K562 (cell line): ENCODE measurements around the gene SDR39U1. TPM values are rescaled to one million over a fixed set of nuclear protein-coding genes. Genes with fewer than 3 reads are reported as not detected.

ENCODE experiments used
- ATAC-seq: fragments of 200-7000 bp; cut with Tn5 transposase; 3 replicates; pipeline ENCODE4 v1.9.1; 2020; ENCODE audit warnings: moderate library complexity
- BruUV-seq: library from RNA; stranded (reverse); fragments of 400-500 nt; replicated peaks from 2 replicates; lab custom pipeline; 2021; lab: Mats Ljungman, UMichigan
- CTCF ChIA-PET: fragments of 300-600 bp; formaldehyde crosslinking; extraction: SDS; loops from one replicate; lab custom pipeline; 2021; ENCODE audit warnings: low intra/inter-chr PET ratio; lab: Yijun Ruan, JAX
- POLR2A ChIA-PET: fragments of 300-600, 350-650 bp; sonication (Branson Sonifier 250); formaldehyde crosslinking; extraction: SDS; loops from one replicate; lab custom pipeline; 2021; ENCODE audit warnings: antibody characterized with exemption, inconsistent platforms; lab: Yijun Ruan, JAX
- DNase-seq, 4 experiments: peaks; one replicate each; pipeline versions ENCODE4 v3.0.0 to v3.0.0-alpha.2; 2011 to 2018; ENCODE audit warnings: low spot score in 3 of 4, mixed read lengths in 3 of 4; ENCODE audit errors: extremely low read depth in 1 of 4
- FAIRE-seq: peaks from 2 replicates; lab custom pipeline; 2011; peaks lifted over from hg19 to GRCh38; lab: Jason Lieb, UNC
- H2AFZ ChIP-seq: 2 replicates; pipeline ENCODE4 v1.6.0; 2011; ENCODE audit warnings: low read depth, low read length, control low read depth, inconsistent platforms
- H3K27ac ChIP-seq: fragments of 200-600 bp; 3 replicates; pipeline ENCODE4 v1.8.0; 2011; ENCODE audit warnings: low read depth, mild to moderate bottlenecking, control low read depth, inconsistent platforms, low read length, moderate library complexity, mixed read lengths; ENCODE audit errors: extremely low read depth
- H3K27me3 ChIP-seq, 2 experiments: fragments of 300-600 bp in 1 of 2; 2 replicates in 1 of 2; 3 replicates in 1 of 2; pipeline versions ENCODE4 v1.6.0 to v1.8.0; 2011; ENCODE audit warnings: inconsistent platforms in 2 of 2, low read length in 2 of 2, mild to moderate bottlenecking in 1 of 2, mixed read lengths in 1 of 2, moderate library complexity in 1 of 2; ENCODE audit not compliant: control insufficient read depth in 2 of 2, insufficient read depth in 2 of 2
- H3K36me3 ChIP-seq: fragments of 300-600 bp; 3 replicates; pipeline ENCODE4 v1.8.0; 2011; ENCODE audit warnings: mild to moderate bottlenecking, low read length, inconsistent platforms; ENCODE audit not compliant: control insufficient read depth, insufficient read depth
- H3K4me1 ChIP-seq, 2 experiments: fragments of 200-600 bp in 1 of 2; replicated peaks in 1 of 2; 2 replicates in 1 of 2; 3 replicates in 1 of 2; pipeline versions ENCODE4 v1.5.1 to v1.8.0; 2011; ENCODE audit warnings: inconsistent platforms in 2 of 2, low read length in 2 of 2, mild to moderate bottlenecking in 1 of 2, mixed read lengths in 1 of 2, moderate library complexity in 1 of 2; ENCODE audit not compliant: control insufficient read depth in 2 of 2, insufficient read depth in 2 of 2
- H3K4me2 ChIP-seq: 2 replicates; pipeline ENCODE4 v1.6.1; 2011; ENCODE audit warnings: low read length, control low read depth, inconsistent platforms, mixed read lengths; ENCODE audit not compliant: insufficient read depth
- H3K4me3 ChIP-seq: fragments of 200-600 bp; sonication (generic), shearing (Covaris generic); 2 replicates; pipeline ENCODE4 v1.5.1; 2016; ENCODE audit warnings: control low read depth, inconsistent platforms
- H3K79me2 ChIP-seq: fragments of 200-600 bp; 3 replicates; pipeline ENCODE4 v1.8.0; 2011; ENCODE audit warnings: low read length, inconsistent platforms; ENCODE audit not compliant: control insufficient read depth, insufficient read depth
- H3K9ac ChIP-seq, 2 experiments: 2 replicates each; pipeline versions ENCODE4 v1.6.0 to v1.6.1; 2011; ENCODE audit warnings: low read depth in 2 of 2, low read length in 2 of 2, control low read depth in 1 of 2, inconsistent platforms in 1 of 2, mild to moderate bottlenecking in 1 of 2, mixed read lengths in 1 of 2; ENCODE audit not compliant: insufficient read depth in 1 of 2
- H3K9me1 ChIP-seq: one replicate; pipeline ENCODE4 v1.6.0; 2011; ENCODE audit warnings: inconsistent platforms, mild to moderate bottlenecking, low read length, moderate library complexity; ENCODE audit not compliant: control insufficient read depth, insufficient read depth
- H3K9me3 ChIP-seq: replicated peaks from 2 replicates; pipeline ENCODE4 v1.5.1; 2011; ENCODE audit warnings: low read depth, low read length, inconsistent platforms; ENCODE audit not compliant: control insufficient read depth, insufficient read depth
- H4K20me1 ChIP-seq: replicated peaks from 2 replicates; pipeline ENCODE4 v1.6.1; 2011; ENCODE audit warnings: low read length, inconsistent platforms, mixed read lengths; ENCODE audit not compliant: control insufficient read depth, insufficient read depth
- CBX5 ChIP-seq: IDR thresholded peaks from 2 replicates; pipeline ENCODE4 v1.6.1; 2014; ENCODE audit warnings: low read depth, borderline replicate concordance
- CHD1 ChIP-seq: fragments of 200-600 bp; sonication (generic); IDR thresholded peaks from one replicate; pipeline ENCODE4 v1.6.1; 2012; ENCODE audit warnings: mild to moderate bottlenecking, moderate library complexity, low read length, inconsistent platforms
- E2F4 ChIP-seq: sonication (generic); formaldehyde crosslinking; IDR thresholded peaks from 2 replicates; pipeline ENCODE4 v1.8.0; 2022; ENCODE audit warnings: mild to moderate bottlenecking, low read depth, missing genetic modification reagents
- HOMEZ ChIP-seq: fragments of 250-450 bp; sonication (Bioruptor Pico); IDR thresholded peaks from 2 replicates; pipeline ENCODE4 v1.4.0; 2020; ENCODE audit warnings: mild to moderate bottlenecking, moderate library complexity
- JUN ChIP-seq, 2 experiments: sonication (generic) in 1 of 2; formaldehyde crosslinking in 1 of 2; IDR thresholded peaks; 2 replicates each; pipeline versions ENCODE4 v1.6.1 to v1.8.0; 2012 to 2022; ENCODE audit warnings: borderline replicate concordance in 2 of 2, mild to moderate bottlenecking in 2 of 2, improper control_type of control experiment in 1 of 2, low read depth in 1 of 2, low read length in 1 of 2, missing genetic modification reagents in 1 of 2
- TAF9B ChIP-seq: fragments of 450-650 bp; IDR thresholded peaks from 2 replicates; pipeline ENCODE4 v1.6.1; 2018; ENCODE audit warnings: mild to moderate bottlenecking; ENCODE audit not compliant: partially characterized antibody
- ZNF217 ChIP-seq: sonication (generic); formaldehyde crosslinking; IDR thresholded peaks from 2 replicates; pipeline ENCODE4 v1.8.0; 2022; ENCODE audit warnings: mild to moderate bottlenecking, missing genetic modification reagents
- ZNF277 ChIP-seq: fragments of 250-450 bp; sonication (Bioruptor Pico); IDR thresholded peaks from 2 replicates; pipeline ENCODE4 v1.8.0; 2022; ENCODE audit warnings: inconsistent platforms, mild to moderate bottlenecking, moderate library complexity, borderline replicate concordance
- ZNF764 ChIP-seq: fragments of 250-450 bp; sonication (Bioruptor Pico); IDR thresholded peaks from 2 replicates; pipeline ENCODE4 v1.4.0; 2020; ENCODE audit warnings: low read depth, mild to moderate bottlenecking, moderate library complexity
- ZNF780A ChIP-seq: fragments of 250-450 bp; sonication (Bioruptor Pico); IDR thresholded peaks from 2 replicates; pipeline ENCODE4 v1.5.0; 2021; ENCODE audit warnings: mild to moderate bottlenecking
- WGBS: fragments of 100-300 bp; shearing (Covaris generic); methylation state at CpG from one replicate; pipeline ENCODE4 v1.1.6; 2016; ENCODE audit warnings: low coverage, mixed read lengths; ENCODE audit not compliant: insufficient coverage; ENCODE audit errors: missing lambda C conversion rate; 5-methylcytosine and 5-hydroxymethylcytosine counted together
- in situ Hi-C: fragments of 300-500 bp; cut with MboI; formaldehyde crosslinking; loops from 4 replicates; pipeline ENCODE4 v1.15.0; 2018; ENCODE audit warnings: inconsistent platforms, mixed read lengths
- intact Hi-C: fragments of 100-400 bp; cut with micrococcal nuclease; formaldehyde crosslinking; loops from 2 replicates; pipeline ENCODE4 v1.14.2; 2022
- polyA plus RNA-seq, 8 experiments: library from polyadenylated mRNA; depleted of rRNA in 4 of 8; stranded (reverse) in 5 of 8; unstranded in 3 of 8; fragments of >200 nt; fragmentation: Nextera tagmentation in 2 of 8; fragmentation: Illumina TruSeq in 1 of 8; extraction: Ambion mirVana in 2 of 8; extraction: Trizol in 1 of 8; gene quantifications; 2 replicates each; pipeline versions ENCODE4 v1.2.1 to v1.2.3, GENCODE V29; 2011 to 2014; ENCODE audit warnings: inconsistent platforms in 1 of 8, missing spikeins in 1 of 8
- total RNA-seq, 7 experiments: library from RNA; depleted of rRNA in 6 of 7; stranded (reverse); fragments of >200 nt in 6 of 7; fragmentation: Illumina TruSeq in 2 of 7; extraction: Trizol in 2 of 7; gene quantifications; 2 replicates each; pipeline versions ENCODE4 v1.2.1 to v1.2.3, GENCODE V29; 2011 to 2021; ENCODE audit warnings: low replicate concordance in 1 of 7

Gene SDR39U1
- total and polyA plus RNA-seq, 9 of the 15 experiments (the other 6 are each of a cell fraction or from before 2014, with no cell fraction given): 10.4 to 56.1 (median 19.8) TPM

GRCh38 chr14:24418492-24418873 lies 24.1 kb downstream of the SDR39U1 start (continued):
- no peak for TF ChIP-seq ZNF277 (CRISPR knock-in tag)
- no peak for TF ChIP-seq ZNF217 (CRISPR knock-in tag)

GRCh38 chr14:24417832-24418491 lies 24.6 kb downstream of the SDR39U1 start:
- no TSS peak for BruUV-seq
- no peaks in the 10 kb centered on the region for H3K9me3 ChIP-seq
- CTCF ChIA-PET: no interaction called here

More at GRCh38 chr14:24417832-24418491, 24.6 kb downstream of the SDR39U1 start:
- H3K36me3 ChIP-seq: no peaks in the 10 kb centered on the region
- no peaks in the 10 kb centered on the region for H3K79me2 ChIP-seq
- H3K27ac ChIP-seq: no peak overlapping the region
- intact Hi-C loops: no loop called here
- H2AFZ ChIP-seq: no peak overlapping the region
- H3K4me1 ChIP-seq: peaks cover 12 to 26% of the 10 kb centered on the region in 2 experiments
- no peaks in the 10 kb centered on the region for H3K27me3 ChIP-seq
- no peak for ATAC-seq
- no peaks in the 10 kb centered on the region for H3K9me1 ChIP-seq
- in situ Hi-C loops: no loop called here
- DNase-seq: no peak
- TF ChIP-seq TAF9B: no peak
- TF ChIP-seq JUN (IDR thresholded peaks at IDR 0.05; ENCODE audit: borderline replicate concordance, low read depth, low read length): no peak
- no peak for TF ChIP-seq JUN (CRISPR knock-in tag; IDR thresholded peaks at IDR 0.05; ENCODE audit: borderline replicate concordance)
- no peak for TF ChIP-seq ZNF764 (CRISPR knock-in tag)
- no peak for TF ChIP-seq CBX5
- TF ChIP-seq ZNF780A: no peak
- TF ChIP-seq HOMEZ (CRISPR knock-in tag): no peak
- TF ChIP-seq CHD1: no peak
- no peak for TF ChIP-seq E2F4 (CRISPR knock-in tag)
- no peak for FAIRE-seq
- H4K20me1 ChIP-seq: no peaks in the 10 kb centered on the region
- no peak overlapping the region for H3K9ac ChIP-seq
- WGBS: 45% methylated on average over 4 of the region's 6 CpGs
- no peak overlapping the region for H3K4me3 ChIP-seq
- H3K4me2 ChIP-seq: no peak overlapping the region
- POLR2A ChIA-PET: interaction anchor here (1.1 to 1.2 kb wide), 2 partner anchors 14 to 18 kb away, joined by 3 read pairs; no protein-coding TSS in a partner anchor
